Activated naive CD4-positive, alpha-beta T cell treated with anti-CD3 and anti-CD28 coated beads, Interleukin-2, amount 50 U/mL, for 72 hours (primary cell): Measurements from ENCODE around the gene LMNTD1. TPM values are rescaled to one million over a fixed set of nuclear protein-coding genes. Genes with fewer than 3 reads are reported as not detected.
A peak's percentile ranks its signal among the peaks of the same experiment; 100 is the strongest.

ENCODE experiments used
- ATAC-seq, 2 donors: fragments of 150-1000 bp; cut with Tn5 transposase; 2 replicates each; pipeline ENCODE4 v1.10.0; 2021; ENCODE audit warnings: mild to moderate bottlenecking in 2 of 2, moderate library complexity in 2 of 2
- DNase-seq, 2 donors: peaks; one replicate each; pipeline ENCODE4 v3.0.0; 2021 to 2022; ENCODE audit warnings: low spot score in 2 of 2
- H3K27ac Mint-ChIP-seq, 2 donors: one replicate each; pipeline ENCODE4 v1.8.0; 2022; ENCODE audit warnings: mild to moderate bottlenecking in 2 of 2, mixed read lengths in 2 of 2
- H3K36me3 Mint-ChIP-seq, 2 donors: one replicate each; pipeline ENCODE4 v1.8.0; 2022; ENCODE audit warnings: mixed read lengths in 2 of 2
- H3K9me3 Mint-ChIP-seq, 2 donors: one replicate each; pipeline ENCODE4 v1.8.0; 2022; ENCODE audit warnings: mixed read lengths in 2 of 2
- total RNA-seq, 2 donors: library from RNA; stranded (reverse); gene quantifications; one replicate each; pipeline ENCODE4 v1.2.3, GENCODE V29; 2022

The LMNTD1 gene
- total RNA-seq, 2 donors from 2014 or later = not detected

DNA sequence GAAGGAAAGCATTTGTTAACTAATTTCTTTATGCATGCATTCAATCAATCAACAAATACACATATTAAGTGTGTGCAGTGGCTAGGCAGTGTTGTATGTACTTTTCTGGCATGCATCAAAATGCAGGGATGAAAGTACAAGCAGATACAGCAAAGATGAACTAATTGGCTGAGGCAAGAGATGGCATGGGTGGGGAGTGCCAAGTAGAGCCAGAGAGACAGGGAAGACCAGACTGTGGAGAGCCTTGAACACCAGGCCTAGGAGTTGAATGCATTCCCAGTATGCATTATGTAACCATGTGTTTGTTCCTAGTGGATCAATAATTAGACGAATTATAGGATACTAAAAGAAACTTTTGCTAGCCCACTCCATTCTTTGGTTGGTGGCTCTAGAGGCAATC is 17.3 kb upstream of the LMNTD1 start:
- peaks cover 0 to 4% of the 10 kb centered on the region in 2 donors for H3K9me3 Mint-ChIP-seq
- DNase-seq = no peak
- no peak for ATAC-seq

DNA sequence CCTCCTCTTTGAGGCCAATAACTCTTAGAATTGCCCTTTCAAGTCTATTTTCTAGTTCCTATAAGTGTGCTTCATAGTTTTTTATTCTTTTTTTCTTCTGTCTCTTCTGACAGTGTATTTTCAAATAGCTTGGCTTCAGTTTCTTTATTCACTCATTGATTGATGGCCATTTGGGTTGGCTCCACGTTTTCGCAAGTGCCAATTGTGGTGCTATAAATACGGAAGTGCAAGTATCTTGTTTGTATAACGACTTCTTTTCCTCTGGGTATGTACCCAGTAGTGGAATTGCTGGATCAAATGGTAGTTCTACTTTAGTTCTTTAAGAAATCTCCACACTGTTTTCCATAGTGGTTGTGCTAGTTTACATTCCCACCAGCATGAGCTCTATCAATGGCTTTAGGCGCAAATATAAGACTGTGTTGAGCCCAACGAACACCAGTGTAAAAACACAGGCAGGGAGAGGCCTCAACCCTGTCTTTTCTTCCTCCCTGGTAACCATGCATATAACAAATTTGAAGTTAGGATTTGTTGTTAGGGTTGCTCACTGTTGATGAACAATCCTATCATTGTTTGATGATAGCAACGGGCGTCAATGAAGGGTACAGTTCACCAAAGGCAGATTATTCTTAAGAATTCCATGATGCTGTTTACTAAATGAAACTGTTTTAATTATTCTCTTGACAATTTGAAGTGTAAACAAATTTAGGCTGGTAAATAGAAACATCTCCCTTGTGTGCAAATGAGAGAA is 13.3 kb upstream of the LMNTD1 start:
- Mint-ChIP-seq H3K27ac (no peak overlapping the region), H3K9me3 (peaks cover 3 to 10% of the 10 kb centered on the region in 2 donors), H3K36me3 (no peaks in the 10 kb centered on the region)
- DNase-seq = no peak
- ATAC-seq = no peak

More for the DNA sequence above, 17.3 kb upstream of the LMNTD1 start:
- Mint-ChIP-seq H3K36me3 (no peaks in the 10 kb centered on the region), H3K27ac (no peak overlapping the region)

DNA sequence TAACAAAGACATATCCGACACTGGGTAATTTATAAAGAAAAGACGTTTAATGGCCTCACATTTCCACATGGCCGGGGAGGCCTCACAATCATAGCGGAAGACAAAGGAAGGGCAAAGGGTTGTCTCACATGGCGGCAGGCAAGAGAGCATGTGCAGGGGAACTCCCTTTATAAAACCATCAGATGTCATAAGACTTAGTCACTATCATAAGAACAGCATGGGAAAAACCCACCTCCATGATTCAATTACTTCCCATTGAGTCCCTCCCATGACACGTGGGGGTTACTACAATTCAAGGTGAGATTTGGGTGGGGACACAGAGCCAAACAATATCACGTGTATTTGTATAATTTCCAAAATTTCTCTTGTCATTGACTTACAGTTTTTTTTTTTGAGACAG is 5.5 kb upstream of the LMNTD1 start:
- DNase-seq (no peak), ATAC-seq (peak in 1 of 2 donors; percentile 39)
- peaks cover 0 to 5% of the 10 kb centered on the region in 2 donors for H3K36me3 Mint-ChIP-seq
- H3K27ac Mint-ChIP-seq = no peak overlapping the region
- H3K9me3 Mint-ChIP-seq = peaks cover 8 to 17% of the 10 kb centered on the region in 2 donors

DNA sequence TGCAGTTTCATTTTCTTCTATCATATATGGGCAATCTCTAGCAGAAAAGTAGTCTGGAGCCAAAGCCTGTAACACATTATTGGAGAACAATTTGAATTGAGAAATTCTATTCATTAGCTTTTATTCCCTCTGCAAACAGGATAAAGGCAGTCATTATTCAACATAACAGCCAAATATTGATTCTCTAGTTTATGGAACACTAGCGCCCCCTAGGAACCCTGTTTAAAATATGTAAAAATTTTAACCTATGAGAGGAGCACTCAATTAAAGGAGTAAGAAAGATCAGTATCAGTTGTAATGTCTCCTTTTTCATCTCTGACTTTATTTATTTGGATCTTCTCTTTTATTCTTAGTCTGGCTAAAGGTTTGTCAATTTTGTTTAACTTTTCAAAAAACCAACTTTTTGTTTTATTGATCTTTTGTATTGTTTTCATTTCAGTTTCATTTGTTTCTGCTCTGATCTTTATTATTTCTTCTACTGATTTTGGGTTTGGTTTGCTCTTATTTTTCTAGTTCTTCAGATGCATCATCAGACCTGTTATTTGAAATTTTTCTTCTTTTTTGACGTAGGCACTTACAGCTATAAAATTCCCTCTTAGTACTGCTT is 4.8 kb upstream of the LMNTD1 start:
- H3K36me3 Mint-ChIP-seq = peaks cover 0 to 5% of the 10 kb centered on the region in 2 donors
- DNase-seq (peak in 1 of 2 donors; percentile 34), ATAC-seq (no peak)
- H3K27ac Mint-ChIP-seq = no peak overlapping the region
- H3K9me3 Mint-ChIP-seq = peaks cover 8 to 14% of the 10 kb centered on the region in 2 donors

DNA sequence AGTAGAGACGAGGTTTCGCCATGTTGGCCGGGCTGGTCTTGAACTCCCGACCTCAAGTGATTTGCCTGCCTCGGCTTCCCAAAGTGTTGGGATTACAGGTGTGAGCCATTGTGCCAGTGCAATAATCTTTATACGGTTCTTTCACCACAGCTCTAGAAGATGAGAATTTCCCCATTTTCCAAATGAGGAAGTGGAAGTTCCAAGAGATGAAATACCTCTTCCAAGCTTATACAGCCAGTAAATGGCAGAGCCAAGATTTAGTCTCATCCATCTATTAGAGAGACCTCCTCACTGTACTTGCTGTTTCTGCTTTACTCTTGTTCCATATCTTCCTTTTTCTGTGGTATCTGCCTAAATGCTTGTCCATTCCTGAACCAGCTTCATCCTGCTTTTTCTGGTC is 3.1 kb upstream of the LMNTD1 start:
- Mint-ChIP-seq H3K36me3 (peaks cover 0 to 5% of the 10 kb centered on the region in 2 donors), H3K9me3 (peaks cover 5 to 11% of the 10 kb centered on the region in 2 donors), H3K27ac (no peak overlapping the region)
- DNase-seq (no peak), ATAC-seq (no peak)

DNA sequence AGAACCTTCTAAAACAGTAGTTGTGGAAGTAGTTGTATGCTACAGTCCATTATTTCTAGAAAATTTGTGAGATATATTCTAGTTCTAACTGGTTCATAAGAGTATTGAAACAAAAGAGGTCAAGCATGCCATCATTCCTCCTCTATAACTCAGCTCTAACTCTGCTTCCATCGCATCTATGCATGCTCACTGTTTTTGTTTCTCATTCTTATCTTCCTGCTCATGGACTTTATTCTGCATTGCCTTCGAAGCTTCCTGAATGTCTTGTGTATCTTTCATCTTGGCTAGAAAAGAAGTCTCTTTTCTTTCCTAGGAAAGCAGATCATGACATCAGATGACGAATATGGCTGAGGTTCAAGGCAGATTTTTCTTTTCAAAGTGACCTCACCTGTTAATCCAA is 402 bp downstream of the LMNTD1 start:
- no peak for ATAC-seq

DNA sequence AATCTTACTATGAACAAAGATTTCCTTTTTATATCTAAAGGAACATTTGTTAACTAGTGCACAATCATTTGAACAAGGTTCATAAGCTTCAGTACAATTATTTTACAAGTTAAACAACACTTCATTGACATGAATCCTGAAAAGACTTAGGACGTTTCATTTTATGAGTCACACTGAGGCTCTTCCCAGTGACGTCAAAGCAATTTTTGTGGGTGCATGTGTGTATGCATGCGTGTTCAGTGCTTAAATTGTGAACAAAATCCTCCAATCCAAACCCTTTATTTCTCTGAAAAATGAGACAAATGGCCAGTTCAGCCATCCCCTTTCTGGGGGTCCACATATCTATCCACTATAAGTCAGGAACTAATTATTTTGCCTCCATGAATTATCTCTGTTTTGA is 2.9 kb downstream of the LMNTD1 start:
- no peak overlapping the region for H3K27ac Mint-ChIP-seq
- H3K9me3 Mint-ChIP-seq = peaks cover 0 to 3% of the 10 kb centered on the region in 2 donors
- no peaks in the 10 kb centered on the region for H3K36me3 Mint-ChIP-seq
- ATAC-seq (no peak), DNase-seq (no peak)

More for the DNA sequence above, 402 bp downstream of the LMNTD1 start:
- DNase-seq = no peak
- Mint-ChIP-seq H3K36me3 (no peaks in the 10 kb centered on the region), H3K27ac (no peak overlapping the region), H3K9me3 (peaks cover 0 to 3% of the 10 kb centered on the region in 2 donors)

DNA sequence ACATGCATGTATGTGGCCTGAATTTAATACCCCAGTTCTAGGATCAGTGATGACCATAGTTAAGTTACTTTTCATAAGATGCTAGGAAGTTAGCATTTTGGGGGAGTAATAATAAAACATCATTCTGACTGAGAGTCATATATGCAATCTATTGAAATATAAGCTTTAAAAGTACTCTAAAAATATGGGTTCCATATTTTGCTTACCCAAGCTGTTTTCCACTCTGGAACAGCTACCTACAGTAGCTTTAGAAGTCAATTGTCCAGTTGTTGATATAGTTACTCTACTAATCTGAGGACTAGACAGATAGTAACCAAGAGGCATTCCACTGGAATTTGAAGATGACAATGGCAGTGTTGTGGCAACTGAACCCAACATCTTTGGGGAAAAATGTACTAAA is 4.0 kb downstream of the LMNTD1 start:
- Mint-ChIP-seq H3K27ac (no peak overlapping the region), H3K36me3 (no peaks in the 10 kb centered on the region), H3K9me3 (peaks cover 0 to 3% of the 10 kb centered on the region in 2 donors)
- ATAC-seq = no peak
- DNase-seq = no peak

DNA sequence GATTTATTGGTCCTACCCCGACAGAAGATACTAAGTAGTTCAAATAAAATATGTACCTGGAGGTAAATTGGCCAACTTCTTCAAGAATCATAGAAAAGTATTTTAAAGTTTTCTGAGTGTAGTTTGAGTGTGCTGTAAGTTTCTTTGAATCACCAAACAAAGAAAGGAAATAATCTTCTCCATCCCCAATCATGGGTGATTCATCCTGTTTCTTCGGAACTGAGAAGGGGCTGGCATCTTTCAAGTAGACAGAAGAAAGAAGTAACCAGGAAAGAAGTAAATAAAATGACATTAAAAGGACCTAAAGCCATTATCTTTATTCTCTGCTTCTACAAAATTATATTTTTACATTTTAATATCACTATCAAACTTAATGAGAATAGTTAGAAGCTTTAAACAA is 6.8 kb downstream of the LMNTD1 start:
- Mint-ChIP-seq H3K36me3 (no peaks in the 10 kb centered on the region), H3K9me3 (no peaks in the 10 kb centered on the region), H3K27ac (no peak overlapping the region)
- ATAC-seq = no peak
- no peak for DNase-seq

DNA sequence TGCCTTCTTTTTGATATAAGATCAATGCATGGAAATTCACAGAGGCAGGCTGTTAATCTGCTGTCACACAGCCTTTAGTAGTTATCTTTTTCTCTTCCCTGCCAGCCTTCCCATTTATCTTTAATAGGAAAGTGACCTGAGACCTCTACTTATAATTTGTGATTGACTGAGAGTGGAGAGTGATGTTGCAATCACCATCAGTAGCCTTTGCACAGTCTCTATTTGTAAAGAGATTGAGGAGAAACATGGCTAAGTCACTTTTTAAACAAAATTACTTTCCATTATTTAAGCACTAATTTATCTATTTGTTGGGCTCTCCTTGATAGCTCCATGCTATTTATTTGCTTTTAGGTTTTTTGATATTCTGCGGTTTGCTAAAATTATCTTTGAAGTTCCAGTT is 19.9 kb downstream of the LMNTD1 start:
- Mint-ChIP-seq H3K9me3 (peaks cover 0 to 5% of the 10 kb centered on the region in 2 donors), H3K27ac (no peak overlapping the region), H3K36me3 (no peaks in the 10 kb centered on the region)
- DNase-seq = no peak
- ATAC-seq = no peak

DNA sequence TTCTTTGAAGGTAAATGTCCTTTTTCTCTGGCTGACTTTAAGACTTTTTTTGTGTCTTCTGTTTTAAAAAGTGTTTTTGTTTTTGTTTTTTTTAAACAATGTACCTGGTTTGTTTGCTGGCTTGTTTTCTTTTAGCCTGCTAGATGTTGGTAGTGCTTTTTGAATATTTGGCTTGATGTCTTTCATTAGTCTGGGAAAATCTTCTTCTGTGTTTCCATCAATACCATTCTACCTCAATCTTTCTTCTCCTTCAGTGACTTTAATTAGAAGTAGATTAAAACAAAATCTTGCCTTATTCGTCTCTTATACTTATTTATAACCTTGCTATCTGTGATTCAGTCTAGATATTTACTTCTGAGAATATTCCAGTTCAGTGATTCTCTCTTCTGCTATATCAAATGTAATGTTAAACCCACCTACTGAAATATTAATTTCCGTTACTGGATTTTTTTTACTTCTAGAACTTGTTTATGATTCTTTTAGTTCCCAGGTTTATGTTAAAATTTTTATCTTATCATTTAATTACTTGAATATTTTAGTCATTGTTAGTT is 21.5 kb downstream of the LMNTD1 start:
- H3K36me3 Mint-ChIP-seq = no peaks in the 10 kb centered on the region
- no peak overlapping the region for H3K27ac Mint-ChIP-seq
- H3K9me3 Mint-ChIP-seq = peaks cover 0 to 5% of the 10 kb centered on the region in 2 donors
- no peak for DNase-seq
- ATAC-seq = no peak

DNA sequence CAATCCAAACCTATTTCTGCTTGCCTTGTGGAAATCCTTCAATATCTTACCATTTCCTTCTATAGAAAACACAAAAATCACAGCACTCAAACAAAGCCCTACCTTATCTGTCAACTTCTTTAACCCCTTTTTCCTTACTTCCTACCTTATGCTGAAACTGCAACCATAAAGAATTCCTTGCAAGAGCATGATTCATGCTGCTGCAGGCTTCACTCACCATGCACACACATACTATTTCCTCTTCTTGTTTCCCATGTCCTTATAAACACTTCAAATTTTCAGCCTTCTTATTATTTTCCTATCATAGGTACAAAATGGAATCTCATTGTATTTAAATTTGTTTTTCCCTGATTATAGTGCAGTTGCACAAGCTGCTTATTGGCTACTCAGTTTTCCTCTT is 23.3 kb downstream of the LMNTD1 start:
- Mint-ChIP-seq H3K9me3 (no peaks in the 10 kb centered on the region), H3K36me3 (no peaks in the 10 kb centered on the region), H3K27ac (no peak overlapping the region)
- DNase-seq = no peak
- ATAC-seq = no peak

DNA sequence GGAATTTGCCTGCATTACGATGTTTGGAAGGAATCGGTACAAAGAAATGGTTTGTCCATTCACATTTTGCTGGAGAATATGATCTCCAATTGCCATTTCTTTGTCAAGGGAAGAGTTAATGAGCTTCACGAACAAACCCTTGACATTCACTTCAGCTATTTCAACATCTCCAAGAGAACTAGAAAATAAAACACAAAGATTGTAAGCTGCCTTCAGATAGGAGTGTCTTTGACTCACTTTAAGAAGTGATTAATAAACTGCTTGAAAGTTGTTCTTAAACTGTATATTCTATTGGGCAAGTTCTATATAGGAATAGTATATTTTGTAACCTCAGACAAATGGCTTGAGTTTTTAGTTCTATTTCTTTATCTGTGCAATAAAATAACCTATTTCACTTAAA is 26.3 kb downstream of the LMNTD1 start:
- no peak for DNase-seq
- Mint-ChIP-seq H3K27ac (no peak overlapping the region), H3K9me3 (no peaks in the 10 kb centered on the region), H3K36me3 (no peaks in the 10 kb centered on the region)
- ATAC-seq = no peak

DNA sequence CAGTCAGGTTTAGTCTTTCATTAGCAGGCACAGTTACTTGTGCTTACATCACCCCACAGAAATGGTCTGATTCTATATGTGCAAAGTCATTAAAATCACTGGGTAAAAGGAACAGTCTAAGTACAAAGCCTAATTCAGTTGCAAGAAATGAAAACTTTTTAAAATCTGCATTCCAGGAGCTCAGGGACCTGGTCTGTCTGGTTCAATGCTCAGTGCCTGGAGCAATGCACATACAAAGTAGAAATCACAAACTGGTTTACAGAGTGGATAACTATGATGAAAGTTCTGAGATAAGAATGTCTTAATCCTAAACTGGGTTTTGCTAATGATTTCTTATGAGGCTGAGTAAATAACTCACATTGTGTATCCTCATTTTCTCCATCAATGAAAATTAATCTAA is 28.7 kb downstream of the LMNTD1 start:
- no peak for ATAC-seq

DNA sequence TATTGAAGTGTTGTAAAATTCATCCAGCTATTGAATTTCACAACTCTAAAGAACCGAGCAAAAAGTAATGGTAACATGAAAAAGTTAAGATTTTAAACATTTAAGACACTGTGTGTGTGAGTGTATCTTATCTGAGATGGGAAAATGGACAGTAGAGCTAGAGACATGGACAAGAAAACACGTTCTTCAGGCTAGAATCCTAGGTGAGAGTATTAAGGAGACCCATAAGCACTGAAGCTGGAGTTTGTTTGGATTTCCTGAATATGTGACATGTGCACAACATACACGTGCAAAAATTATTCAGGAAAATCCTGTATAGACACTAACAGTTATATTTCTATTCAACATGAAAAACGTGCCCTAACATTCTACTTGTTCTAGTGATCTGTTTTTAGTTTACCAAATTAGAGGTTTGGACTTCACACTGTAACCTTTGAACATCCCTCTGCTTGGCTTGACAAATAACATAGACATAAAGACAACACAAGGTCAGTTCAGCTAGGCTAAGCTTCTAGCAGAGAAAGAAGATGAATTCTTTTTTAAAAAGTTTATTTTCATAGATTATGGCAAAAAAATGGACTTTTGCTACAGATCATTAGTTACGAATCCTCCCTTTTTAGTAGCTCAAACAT is 31.3 kb downstream of the LMNTD1 start:
- Mint-ChIP-seq H3K36me3 (no peaks in the 10 kb centered on the region), H3K9me3 (no peaks in the 10 kb centered on the region), H3K27ac (no peak overlapping the region)
- ATAC-seq (no peak), DNase-seq (no peak)

More for the DNA sequence above, 28.7 kb downstream of the LMNTD1 start:
- H3K36me3 Mint-ChIP-seq = no peaks in the 10 kb centered on the region
- H3K9me3 Mint-ChIP-seq = no peaks in the 10 kb centered on the region
- DNase-seq = no peak
- H3K27ac Mint-ChIP-seq = no peak overlapping the region

DNA sequence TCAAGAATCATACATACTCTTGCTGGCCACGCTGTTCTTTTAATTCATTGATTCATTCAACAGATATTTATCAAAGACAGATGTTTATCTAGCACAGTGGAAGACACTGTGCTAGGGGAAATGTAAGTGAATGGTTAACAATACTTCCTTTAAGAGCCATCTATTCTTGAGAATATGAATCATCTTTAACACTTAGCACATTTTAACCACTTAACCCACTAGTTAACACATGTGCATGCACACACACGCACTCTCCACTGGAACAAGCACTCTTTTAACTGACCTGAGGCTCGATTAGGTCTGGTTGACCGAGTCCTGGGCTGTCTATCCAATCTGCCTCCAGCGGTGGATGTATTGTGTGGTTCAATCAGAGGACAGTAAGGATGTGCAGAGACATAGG is 34.6 kb downstream of the LMNTD1 start:
- DNase-seq (no peak), ATAC-seq (peak; percentile 28 to 48)
- Mint-ChIP-seq H3K36me3 (no peaks in the 10 kb centered on the region), H3K27ac (no peak overlapping the region), H3K9me3 (no peaks in the 10 kb centered on the region)

DNA sequence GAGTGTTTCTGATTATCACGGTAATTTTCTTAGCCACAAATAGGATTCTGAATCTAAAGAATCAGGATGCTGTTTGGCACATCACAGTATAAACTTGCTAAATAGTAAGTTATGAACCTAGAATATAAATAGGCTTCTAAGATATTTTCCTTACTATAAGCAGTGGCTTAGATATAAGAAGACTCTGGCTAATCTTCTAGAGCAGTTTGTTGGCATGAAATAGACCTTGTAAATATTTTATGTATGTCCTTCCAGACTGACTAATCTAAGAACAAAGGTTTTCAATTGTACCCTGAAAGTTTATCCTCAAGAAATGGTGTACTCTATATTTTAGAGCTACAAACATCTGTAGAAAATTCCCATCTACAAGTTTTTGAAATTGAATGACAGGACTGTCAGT is 48.3 kb downstream of the LMNTD1 start:
- ATAC-seq (no peak), DNase-seq (no peak)
- H3K36me3 Mint-ChIP-seq = no peaks in the 10 kb centered on the region
- H3K9me3 Mint-ChIP-seq = no peaks in the 10 kb centered on the region
- H3K27ac Mint-ChIP-seq = no peak overlapping the region
